COR-L47 (cell line): Measurements from ENCODE around the gene SCAPER.

Source experiments
- DNase-seq: peaks from one replicate; lab custom pipeline; 2025; lab: John Stamatoyannopoulos, UW

The SCAPER gene

DNA sequence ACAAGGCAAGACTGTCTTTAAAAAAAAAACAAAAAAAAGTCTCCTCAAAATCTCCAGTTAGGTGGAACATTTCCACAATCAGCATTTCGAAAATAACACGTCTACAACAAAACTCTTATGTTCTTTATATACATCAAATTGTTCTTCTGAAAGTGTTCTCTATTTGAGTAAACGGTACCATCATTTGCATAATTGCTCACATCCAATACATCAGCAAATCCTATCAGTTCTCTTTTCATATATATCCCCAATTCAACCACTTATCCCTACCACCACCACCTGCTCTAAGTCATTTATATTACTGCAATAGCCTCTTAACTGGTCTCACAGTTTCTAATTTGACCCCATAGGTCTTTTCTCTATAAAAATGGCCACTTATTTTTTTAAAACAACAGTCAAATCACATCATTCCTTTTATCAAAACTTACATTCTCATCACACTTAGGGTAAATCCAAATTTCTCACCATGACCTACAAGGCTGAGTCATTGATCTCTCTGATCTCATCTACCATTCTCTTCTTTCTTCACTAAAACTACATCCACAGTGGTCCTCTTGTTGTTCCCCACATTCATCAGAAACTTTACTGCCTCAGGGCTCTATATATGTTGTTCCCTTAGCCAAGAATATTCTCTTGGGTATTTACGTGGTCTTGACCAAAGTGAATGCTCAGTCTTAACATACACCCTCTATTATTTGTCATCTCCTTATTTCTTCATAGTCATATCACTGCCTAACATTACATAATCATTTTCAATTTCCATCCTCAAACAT, 237.0 kb downstream of the SCAPER start:
- no peak for DNase-seq

DNA sequence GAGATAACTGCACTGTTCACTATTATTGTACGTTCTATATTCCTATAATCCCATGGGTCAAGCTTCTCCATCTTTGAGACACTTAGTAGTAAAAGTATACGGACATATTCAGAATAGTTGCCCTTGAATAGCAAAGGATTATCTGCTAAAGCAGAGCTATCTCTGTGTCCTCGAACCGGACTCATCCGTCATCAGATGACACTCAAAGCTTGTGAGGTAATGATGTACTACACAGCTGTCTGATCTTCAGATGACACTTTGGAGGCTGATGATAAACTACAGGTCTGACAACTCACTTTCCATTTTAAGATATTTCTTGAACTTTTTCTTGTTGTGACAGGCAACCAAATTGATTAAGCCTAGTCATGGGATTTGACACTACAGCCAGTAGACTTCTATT, 240.2 kb downstream of the SCAPER start:
- DNase-seq = no peak

DNA sequence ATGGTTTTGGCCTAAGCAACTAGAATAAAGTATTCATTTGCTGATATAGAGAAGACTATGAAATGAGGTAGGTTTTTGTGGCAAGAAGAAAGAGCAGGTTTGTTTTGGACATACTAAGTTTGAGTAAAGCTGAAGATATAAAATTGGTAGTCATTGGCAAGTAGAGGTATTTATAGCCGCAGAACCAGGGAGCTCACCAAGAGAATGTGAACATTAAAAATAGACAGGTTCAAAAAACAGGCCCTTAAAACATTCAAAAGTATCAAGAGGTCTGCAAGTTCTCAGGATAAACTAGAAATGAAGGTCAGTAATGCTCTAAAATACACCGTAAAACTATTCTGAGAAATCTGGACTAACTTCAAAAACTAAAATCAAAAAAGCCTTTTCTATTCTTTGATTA, 240.7 kb downstream of the SCAPER start:
- DNase-seq = no peak

DNA sequence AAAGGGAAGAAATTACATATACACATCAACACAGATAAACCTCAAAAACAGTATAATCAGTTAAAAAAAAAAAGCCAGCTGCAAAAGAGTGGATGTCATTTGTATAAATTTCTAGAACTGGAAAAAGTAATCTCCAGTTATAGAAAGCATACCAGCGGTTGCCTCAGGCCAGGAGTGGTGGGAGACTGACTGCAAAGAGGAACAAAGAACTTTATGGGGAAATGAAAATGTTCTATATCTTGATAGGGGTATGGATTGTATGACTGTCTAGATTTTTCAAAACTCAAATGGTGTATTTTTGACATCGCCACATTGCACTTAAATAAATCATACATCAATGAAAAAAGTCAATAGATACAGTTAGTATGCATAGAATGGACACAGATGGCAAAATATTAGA, 241.6 kb downstream of the SCAPER start:
- no peak for DNase-seq

DNA sequence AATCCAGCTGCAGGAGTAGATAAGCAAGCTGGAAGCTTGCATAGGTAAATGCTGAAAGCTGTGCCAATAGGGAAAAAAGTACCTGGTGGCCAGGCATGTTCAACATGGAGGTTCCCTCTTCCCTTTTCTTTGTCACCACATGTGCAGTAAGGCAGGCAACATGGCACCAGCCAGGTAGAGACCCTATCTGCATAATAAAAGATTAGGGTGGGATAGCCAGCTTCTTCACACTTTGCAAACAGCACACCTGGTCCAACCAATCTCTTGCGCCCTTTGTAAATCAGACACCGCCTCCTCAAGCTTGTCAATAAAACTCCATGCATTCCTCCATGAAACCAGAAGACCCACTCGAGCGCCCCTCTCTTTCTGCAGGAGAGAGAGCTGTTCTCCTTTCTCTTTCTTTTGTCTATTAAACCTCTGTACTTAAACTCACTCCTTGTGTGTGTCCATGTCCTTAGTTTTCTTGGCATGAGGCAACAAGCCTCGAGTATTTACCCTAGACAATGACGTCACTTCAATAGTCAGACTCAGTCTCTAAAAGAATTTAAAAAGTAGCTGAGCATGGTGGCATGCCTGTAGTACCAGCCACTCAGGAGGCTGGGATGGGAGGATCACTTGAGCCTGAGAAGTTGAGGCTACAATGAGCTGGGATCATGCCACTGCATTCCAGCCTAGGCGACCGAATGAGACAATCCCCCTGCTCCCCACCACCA, 256.3 kb downstream of the SCAPER start:
- no peak for DNase-seq

DNA sequence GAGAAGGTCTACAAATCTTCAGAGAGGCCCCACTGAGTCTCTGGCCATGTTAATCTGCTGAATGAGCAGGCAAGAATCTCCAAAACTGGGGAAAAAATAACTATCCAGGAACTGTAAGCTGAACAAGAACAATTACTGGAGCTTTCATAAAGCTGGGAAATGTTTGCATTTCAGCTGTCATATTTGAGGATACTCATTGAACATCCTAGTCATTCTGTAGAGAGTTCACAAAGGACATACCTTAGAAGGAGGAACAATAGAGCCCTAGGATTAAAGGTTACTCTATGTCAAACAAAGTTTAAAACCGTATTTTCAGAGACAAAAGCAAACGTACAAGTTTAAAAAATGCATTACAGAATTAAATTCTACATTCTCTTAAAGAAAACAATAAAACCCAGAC, 257.5 kb downstream of the SCAPER start:
- no peak for DNase-seq

DNA sequence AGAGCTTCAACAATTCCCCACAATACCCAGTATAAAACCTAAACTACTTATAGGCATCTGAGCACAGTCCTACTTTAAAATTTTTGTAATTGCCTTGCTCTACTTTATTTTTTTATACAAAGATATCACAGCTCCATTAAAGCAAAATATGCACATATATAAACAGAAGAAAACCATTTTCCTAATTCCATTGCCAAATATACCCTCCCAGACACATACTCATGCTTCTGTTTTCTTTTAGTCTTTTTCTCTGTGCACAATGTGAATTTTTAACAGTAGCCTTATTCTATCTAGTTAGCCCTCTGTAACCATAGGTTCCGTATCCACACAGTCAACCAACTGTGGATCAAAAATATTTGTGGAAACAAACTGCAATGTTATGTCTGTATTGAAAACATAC, 260.5 kb downstream of the SCAPER start:
- no peak for DNase-seq

DNA sequence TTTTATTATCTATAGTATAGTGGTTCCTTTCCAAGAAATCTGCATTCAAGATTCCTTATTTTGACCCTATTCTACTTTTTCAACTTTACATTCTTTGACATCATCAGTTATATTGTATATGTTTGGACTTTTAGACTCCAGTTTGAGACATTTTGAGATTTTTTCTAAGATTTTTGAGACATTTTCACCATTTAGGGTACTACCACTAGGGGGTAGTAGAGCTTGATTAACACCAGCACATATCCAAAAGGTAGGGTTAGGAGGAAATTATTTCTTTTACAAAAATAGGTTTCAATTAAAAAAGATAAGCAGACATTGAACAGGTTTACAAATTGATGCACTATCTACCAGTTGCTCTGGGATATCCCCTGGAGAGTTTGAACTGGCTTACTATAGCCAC, 262.5 kb downstream of the SCAPER start:
- DNase-seq = no peak

DNA sequence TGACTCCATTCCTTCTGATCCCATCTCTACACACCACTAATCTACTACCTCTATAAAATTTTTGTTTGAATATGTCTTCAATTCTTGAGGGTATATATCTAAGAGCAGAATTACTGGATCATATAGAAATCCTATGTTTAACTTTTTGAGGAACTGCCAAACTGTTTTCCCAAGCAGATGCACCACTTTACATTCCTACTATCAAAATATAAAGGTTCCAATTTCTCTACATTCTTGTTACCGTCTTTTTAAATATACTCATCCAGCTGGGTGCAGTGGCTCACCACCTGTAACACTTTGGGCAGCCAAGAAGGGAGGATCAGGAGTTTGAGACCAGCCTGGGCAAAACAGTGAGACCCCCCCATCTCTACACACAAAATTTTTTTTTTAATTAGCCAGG, 268.0 kb downstream of the SCAPER start:
- DNase-seq = no peak

DNA sequence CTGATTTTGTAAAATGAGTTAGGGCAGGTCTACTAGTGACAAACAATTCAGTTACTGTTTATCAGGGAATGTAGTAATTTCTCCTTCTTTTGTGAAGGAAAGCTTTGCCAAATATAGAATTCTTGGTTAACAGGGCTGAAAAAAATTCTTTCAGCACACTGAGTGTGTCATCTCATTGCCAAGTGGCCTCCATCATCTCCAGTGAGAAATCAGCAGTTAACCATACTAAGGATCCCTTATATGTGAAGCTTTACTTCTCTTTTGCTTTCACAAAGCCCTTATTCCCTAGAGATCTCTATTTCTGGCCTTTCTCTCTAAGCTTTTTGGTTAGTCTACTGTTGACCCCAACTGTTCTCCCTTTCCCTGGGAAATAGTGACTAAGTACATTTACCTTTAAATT, 269.1 kb downstream of the SCAPER start:
- no peak for DNase-seq

DNA sequence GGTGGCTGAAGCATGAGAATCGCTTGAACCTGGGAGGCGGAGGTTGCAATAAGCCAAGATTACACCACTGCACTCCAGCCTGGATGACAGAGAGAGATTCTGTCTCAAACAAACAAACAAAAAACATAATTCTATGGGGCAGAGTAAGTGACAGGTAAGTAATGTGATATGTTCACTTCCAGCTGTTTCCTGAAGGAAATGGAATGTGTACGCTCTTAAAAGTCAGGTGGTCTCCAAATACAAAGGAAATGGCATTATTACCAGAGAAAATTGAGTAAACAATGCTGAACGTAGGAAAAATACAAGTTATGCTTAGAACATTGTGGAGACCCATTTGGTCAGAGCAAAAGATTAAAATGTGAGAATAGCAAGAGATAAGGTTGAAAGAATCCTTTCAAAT, 278.5 kb downstream of the SCAPER start:
- no peak for DNase-seq

DNA sequence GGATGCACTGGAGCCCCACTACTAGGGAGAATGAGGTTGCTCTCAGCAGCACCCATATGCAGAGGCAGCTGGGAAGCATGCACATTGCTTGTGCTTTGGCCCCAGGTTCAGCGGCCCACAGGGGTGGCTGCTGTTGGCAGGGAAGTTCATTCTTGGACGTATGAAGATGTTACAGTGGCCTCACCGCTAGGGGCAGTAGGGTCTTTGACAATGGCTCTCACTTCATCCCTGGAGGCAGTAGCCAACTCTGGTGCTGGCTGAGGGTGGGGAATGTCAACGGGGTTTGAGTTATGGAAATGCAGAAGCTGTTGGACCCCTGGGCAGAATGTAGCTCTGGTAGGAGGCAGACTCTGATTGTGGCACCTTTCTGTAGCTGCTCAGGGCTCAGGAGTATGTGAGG, 279.9 kb downstream of the SCAPER start:
- DNase-seq = no peak

DNA sequence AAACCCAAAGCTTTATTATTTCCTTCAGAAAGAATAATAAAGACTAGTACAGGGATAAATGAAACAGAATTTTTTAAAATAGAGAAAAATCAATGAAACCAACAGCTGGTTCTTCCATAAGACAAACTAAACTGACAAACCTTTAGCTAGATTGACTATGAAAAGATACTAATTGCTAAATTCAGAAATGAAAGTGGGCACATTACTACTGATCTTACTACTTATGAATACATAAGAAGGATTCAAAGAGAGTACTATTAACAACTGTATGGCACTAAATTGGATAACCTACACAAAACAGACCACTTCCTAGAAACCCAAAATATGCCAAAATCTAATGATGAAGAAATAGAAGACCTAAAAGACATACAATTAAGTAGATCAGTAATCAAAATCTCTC, 290.4 kb downstream of the SCAPER start:
- DNase-seq = no peak

DNA sequence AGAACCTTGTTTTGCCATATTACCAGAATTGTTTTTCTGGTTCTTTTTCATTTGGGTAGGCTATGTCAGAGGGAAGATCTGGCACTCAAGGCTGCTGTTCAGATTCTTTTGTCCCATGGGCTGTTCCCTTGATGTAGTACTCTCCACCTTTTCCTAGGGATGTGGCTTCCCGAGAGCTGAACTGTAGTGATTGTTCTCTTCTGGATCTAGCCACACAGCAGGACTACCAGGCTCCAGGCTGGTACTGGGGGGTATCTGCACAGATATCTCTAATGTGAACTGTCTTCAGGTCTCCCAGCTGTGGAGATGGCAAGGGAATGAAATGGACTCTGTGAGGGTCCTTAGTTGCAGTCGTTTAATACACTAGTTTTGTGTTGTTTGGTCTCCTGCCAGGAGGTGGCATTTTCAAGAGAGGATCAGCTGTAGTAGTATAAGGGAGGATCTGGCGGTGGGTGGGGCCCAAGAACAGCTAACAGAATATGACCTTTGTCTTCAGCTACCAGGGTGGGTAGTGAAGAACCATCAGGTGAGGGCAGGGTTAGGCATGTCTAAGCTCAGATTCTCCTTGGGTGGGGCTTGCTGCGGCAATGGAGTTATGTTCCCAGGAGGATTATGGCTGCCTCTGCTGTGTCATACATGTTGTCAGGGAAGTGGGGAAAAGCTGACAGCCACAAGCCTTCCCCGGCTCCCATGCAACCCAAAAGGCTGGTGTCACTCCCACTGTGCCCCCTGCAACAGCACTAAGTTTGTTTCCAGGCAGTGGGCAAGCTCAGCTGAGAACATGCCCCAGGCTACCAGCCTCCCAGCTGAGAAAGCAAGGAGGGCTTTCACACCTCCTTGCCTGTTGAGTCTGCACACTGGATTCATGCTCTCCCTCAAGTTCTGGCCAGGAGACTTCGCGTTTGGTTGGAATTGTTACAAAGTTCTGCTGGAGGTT, 316.1 kb downstream of the SCAPER start:
- no peak for DNase-seq

DNA sequence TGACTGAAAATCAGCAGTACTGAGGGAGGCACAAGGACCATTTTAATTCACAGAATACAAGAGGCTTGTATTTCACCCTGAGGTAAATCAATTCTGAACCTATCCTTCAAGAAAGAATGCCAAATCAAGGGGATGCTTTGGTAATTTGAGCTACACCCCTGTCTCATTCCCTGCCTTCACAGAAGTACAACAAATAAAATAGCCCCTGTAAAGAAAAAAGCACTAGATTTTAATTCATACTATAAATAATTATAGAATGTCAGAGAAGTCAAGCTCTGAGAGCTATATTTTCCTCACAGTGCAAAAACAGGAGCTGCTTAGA, 319.6 kb downstream of the SCAPER start:
- no peak for DNase-seq

DNA sequence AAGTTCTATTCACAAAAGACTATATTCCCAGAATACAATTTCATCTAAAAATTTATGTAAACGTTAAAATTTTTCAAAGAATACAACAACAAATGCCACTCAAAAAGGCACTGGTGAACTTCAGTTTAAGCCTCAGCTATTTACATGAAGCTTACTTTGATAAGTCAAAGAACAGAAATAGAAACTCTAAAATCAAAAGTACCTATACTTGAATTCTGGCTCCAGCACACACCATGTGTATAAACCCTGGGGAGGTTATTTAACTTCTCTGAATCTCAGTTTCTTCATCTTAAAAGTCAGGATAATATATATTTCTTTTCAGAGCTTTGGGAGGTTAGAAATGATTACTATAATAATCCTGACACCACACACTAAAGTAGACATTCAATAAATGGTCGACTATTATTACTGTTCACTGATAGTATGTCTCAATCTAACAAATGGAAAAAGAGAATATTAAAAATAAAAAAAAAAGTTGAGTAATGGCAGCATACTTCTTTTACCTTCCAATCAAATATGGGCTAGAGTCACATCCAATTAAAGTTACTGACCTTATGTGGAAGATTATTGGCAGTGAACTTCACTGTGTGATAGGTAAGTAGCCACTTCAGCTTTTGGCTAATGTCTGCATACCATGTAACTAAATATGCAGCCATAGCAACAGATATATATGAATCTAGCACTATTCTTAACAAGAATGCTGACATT, 320.1 kb downstream of the SCAPER start:
- DNase-seq = no peak

DNA sequence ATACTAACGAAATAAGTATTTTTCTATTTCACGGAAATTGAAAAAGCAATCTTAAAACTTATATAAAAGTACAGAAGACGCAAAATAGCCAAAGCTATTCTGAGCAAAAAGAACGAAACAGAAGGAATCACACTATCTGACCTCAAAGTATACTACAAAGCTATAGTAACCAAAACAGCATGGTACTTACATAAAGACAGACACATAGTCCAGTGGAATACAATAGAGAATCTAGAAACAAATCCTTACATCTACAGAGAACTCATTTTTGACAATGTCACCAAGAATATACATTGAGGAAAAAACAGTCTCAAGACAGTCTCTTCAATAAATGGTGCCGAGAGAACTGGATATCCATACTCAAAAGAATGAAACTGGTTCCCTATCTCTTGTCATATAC, 322.6 kb downstream of the SCAPER start:
- DNase-seq = no peak

DNA sequence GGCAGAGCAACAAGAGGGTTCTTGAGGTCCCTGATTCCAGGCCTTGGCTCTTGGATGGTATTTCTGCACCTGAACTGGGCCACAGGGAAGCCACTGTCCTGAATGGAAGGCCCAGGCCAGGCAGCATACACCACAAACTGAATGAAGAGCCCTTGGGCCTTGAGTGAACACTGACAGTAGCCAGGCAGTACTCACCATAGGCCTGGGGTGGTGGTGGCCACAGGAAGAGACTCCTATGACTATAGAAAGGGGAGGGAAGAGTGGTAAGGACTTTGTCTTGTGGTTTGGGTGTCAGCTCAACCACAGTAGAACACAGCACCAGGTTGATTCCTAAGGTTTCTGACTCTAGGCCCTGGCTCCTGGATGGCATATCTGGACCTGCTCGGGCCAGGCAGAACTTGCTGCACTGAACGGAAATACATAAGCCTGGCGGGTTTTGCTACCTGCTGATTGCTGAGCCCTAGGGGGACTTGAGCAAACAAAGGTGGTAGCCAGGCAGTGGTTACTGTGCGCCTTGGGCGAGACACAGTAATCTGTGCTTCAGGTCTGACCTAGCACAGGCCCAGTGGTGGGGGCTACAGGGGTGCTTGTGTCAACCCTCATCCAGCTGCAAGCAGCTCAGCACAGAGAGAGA, 327.1 kb downstream of the SCAPER start:
- DNase-seq = no peak

DNA sequence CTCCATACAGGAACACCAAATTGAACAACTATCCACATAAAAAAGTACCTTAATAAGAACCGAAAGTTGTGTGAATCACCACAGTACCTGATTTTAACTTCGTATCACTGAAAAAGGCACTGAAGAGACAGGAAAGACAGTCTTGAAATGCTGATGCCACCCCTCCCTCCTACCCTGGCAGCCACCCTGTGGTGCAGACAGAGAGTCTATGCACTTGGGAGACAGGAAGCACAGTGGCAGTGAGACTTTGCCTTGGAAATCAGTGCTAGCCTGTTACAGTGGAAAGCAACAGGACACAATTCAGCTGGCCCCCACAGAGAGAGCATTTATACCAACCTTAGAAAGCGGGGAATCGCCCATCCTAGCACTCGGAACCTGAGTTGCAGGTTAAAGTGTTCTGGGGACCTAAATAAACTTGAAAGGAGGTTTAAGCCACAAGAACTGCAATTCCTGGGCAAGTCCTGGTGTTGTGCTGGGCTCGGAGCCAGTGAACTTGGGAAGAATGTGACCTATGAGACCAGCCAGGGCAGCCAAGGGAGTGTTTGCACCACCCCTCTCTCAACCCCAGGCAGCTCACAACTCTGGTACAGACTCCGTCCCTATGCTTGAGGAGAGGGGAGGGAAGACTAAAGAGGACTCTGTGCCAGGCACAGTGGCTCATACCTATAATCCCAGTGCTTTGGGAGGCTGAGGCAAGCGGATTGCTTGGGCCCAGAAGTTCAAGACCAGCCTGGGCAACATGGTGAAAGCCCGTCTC, 328.4 kb downstream of the SCAPER start:
- DNase-seq = no peak

DNA sequence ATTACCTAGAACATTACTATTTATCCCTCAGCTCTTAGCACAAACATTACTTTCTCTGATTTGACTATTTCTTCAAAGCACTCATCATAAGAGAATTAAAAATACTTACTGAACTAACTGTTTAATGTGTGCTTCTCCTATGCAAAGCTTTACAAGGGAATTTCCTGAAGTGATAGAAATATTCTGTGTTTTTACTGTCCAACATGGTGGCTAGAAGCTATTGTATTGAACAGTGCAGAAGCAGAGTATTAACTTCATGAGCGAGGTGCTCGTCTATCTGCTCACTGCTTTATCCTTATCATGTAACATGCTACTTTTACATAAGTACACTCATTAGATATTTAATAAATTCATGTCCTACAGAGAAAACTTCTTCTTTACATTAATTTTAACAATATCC, 329.5 kb downstream of the SCAPER start:
- no peak for DNase-seq

DNA sequence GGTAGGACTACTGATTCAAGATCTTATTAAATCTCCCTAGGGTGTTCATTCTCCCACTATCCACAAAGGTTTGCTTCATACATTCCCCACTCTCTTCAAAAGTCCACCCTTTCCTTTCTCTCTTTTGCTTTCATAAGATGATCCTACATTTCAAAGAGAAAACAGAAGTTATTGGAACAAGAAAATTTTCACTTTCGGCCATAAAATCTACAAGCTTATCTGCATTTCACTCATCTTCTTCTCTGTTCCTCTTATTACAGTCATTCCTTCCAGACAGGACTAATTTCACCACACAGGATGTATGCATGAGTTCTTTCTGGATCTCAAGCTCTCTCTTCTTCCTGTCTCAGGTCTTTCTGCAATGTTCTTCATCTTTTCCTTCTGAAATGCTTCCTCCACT, 329.9 kb downstream of the SCAPER start:
- DNase-seq = no peak
